ENCODE measurements around the gene KLHDC7B. TPM values are rescaled to one million over a fixed set of nuclear protein-coding genes. Genes with fewer than 3 reads are reported as not detected.
A peak's percentile ranks its signal among the peaks of the same experiment; 100 is the strongest.

KLHDC7B gene
- under 1 TPM in 1 of 2 donors, not detected in 1; 0.15 TPM for total RNA-seq
- long read RNA-seq: 0 reads

DNA sequence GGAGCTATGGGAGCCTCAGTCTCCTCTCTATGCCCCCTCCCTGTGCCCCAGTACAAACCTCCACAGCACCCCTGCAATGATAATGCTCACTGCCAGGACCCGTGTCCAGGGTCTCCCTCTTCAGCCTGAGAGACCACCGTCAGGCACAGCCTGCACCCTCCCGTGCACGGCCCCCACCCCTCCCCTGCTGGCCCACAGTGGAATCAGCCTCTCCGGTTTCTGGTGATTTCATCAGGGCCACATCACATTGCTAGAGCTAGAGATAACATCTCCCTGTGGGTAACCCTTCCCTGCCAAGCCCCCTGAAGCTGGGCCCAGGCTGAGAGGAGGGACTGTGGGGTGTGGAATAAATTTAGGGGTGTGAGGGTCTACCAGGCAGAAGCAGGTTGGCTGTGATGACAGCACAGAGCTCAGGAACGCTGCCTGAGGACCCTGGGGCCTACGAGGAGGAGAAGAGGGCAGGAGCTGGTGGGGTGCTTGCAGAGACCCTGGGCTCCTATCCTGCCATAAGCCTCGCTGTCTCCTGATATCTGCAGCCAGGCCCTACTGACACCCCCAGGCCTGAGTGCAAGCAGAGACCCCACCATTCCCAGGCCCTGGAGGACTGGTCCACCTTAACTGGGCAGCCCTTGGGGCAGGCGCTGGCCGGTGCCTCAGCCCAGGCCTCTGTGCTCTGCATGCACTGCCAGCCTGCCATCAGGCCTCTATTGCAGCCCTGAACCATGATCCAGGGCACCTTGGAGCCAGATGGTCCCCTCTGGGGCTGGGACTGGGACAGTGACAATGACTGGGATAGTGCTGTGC, at the start of gene KLHDC7B:
KLHDC7B (plus strand) TSS at position 378 of the 804 bp plus-strand sequence; CDS start at position 723, 345 bp downstream.
- intact Hi-C loops (cut with DNase I): loop anchor here in 1 of 2 donors (10.0 kb wide), 1 partner anchor 69 kb away; no protein-coding TSS in a partner anchor
- DNase-seq (no peak), ATAC-seq (no peak)

DNA sequence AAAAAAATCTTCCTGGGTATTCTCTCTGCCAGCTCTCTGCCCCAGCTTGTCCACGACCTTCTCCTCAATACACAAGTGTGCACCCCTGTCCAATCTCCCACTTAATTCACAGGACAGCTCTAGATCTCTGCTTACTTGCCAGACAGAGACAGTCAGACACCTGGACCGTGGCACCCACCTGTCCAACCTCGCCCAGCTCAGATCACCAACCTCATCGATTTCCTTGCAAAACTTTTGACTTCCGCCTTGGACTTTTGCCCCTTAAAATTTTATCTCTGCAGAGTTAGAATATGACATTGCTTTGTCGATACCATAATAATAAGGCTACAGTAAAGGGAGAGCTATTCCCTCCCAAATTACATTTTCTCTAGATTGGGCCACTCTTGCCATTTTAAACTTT, 48.6 kb upstream of the KLHDC7B start:
- intact Hi-C loops (cut with DNase I): no loop called here
- ATAC-seq: no peak
- DNase-seq: no peak

DNA sequence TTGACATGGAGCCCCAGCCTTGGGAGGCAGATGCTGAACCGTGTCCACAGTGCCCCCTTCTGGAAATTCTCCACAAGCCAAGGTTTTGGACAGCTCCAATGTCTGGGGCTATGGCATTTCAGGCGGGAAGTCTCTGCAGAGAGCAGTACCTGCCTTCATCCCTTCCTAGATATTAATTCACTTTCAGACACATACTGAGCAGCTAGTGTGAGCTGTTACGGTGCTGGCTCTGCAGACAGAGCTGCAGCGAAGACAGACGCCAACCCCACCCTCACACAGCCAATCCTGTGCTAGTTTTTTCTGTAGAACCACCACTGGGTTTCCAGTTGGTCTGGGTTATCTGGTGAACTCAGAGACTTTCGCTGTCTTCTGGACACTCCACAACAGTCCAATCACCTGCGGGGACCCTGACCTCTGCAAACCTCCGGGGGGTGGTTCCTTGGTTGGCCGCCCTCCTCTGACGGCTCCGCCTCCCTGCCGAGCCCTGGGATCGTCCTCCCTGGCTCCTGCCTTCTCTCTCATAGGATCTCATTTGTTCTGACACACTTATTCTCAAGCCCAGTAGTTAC, 47.3 kb upstream of the KLHDC7B start:
- DNase-seq (peak; percentile 63), ATAC-seq (peak; percentile 72 to 85)
- intact Hi-C loops (cut with DNase I): no loop called here

DNA sequence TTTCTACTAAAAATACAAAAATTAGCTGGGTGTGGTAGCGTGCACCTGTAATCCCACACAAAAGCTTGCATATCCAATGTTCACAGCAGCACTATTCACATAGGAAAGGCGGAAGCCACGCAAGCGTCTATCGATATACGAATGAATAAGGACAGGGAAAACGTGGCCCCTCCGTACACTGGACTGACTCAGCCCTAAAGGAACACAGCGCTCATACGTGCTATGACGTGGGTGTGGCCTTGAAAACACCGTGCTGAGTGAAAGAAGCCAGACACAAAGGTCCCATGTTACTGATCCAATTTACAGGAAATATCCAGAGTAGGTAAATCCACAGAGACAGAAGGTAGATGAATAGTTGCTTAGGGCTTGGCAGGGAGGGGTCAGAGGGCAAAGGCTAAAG, 45.2 kb upstream of the KLHDC7B start:
- intact Hi-C loops (cut with DNase I): loop anchor here in 1 of 2 donors (10.0 kb wide), 1 partner anchor 256 kb away; the partner anchor contains the start of gene TUBGCP6
- DNase-seq (no peak), ATAC-seq (no peak)

DNA sequence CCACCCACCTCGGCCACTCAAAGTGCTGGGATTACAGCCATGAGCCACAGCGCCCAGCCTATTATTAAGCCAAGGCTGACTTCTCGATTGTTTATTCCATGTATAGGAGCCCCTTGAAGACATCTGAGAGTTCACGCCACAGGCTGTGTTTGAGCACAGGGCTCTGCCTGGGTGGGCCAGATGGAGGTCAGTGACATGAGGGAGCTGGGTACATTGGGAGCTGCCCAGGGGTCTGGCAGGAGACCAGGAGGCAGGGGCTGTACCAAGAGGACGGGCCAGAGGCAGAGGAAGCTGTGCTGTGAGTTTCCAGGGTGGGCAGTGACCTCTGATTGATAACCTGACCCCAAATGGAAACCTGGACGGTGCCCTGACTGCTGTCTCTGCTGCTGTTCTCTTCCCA, 43.6 kb upstream of the KLHDC7B start:
- intact Hi-C loops (cut with DNase I): loop anchor here in 1 of 2 donors (10.0 kb wide), 1 partner anchor 257 kb away; the partner anchor contains the start of gene TUBGCP6
- ATAC-seq (no peak), DNase-seq (no peak)

DNA sequence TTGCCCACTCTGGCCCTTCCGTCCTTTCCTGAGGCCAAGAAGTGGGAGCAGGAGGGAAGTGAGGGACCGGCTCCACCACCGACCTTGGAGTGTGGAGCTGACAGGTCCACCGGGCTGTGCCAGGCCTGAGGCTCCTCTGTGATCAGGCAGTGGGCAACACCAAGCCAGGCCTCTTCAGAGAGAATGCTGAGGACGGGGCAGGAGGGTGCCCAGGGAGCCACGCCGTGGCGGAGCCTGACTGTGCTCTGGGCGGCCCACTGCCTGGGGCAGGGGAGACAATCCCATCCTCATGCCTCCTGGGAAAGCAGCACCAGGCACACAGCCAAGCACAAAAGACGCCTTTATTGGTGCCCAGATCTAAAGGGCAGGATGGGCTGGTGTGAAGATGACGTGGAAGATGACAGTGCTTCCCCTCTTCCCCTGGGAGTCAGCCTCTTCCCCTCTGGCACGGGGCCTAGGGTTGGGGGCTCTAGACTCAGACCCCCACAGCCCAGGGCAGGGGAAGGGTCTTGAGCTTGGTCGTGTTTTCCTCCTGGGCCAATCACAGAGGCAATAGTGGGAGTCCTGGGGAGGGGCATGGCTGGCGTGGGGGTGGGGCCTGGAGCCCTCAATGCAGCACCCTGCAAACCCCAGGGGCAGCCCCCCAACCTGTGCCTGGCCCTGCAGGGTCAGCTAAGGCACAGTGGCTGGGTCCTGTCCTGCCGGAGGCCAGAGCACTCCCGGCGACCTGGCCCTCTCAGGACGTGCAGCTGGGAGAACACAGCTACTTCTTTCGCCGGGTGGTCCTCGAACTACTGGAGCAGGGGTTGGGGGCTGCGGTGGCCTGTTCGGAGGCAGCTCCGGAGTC, 42.8 kb upstream of the KLHDC7B start:
- no peak for DNase-seq
- ATAC-seq: no peak
- intact Hi-C loops (cut with DNase I): loop anchor here in 1 of 2 donors (10.0 kb wide), 1 partner anchor 258 kb away; the partner anchor contains the start of gene TUBGCP6

DNA sequence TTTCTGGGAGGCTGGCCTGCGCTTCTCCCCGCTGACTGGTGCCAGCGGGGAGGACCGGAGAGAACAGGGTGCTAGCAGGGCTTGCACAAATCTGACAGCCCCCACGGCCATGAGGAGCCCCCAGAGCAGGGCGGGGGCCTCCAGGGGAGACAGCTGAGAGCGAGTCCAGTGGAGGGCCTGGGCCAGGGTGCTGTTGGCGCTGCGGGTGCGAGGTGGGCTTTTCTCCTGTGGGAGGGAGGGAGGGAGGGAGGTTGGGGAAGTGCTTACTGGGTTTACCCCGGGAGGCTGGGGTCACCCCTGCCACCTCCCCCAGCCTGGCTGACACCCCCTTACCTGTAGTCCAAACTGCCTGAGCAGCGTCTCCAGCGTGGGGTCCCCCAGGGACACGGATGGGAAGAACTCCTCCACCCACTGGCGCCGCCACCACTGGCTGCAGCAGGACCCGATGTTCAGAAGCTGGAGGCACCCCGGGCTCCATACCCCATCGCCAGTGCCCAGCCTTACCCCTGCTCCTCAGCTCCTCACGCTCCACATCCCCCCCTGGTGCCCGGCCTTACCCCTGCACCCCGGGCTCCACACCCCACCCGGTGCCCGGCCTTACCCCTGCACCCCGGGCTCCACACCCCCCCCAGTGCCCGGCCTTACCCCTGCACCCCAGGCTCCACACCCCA, 42.1 kb upstream of the KLHDC7B start:
- no peak for ATAC-seq
- no peak for DNase-seq
- intact Hi-C loops (cut with DNase I): loop anchor here in 1 of 2 donors (10.0 kb wide), 1 partner anchor 259 kb away; the partner anchor contains the start of gene TUBGCP6

DNA sequence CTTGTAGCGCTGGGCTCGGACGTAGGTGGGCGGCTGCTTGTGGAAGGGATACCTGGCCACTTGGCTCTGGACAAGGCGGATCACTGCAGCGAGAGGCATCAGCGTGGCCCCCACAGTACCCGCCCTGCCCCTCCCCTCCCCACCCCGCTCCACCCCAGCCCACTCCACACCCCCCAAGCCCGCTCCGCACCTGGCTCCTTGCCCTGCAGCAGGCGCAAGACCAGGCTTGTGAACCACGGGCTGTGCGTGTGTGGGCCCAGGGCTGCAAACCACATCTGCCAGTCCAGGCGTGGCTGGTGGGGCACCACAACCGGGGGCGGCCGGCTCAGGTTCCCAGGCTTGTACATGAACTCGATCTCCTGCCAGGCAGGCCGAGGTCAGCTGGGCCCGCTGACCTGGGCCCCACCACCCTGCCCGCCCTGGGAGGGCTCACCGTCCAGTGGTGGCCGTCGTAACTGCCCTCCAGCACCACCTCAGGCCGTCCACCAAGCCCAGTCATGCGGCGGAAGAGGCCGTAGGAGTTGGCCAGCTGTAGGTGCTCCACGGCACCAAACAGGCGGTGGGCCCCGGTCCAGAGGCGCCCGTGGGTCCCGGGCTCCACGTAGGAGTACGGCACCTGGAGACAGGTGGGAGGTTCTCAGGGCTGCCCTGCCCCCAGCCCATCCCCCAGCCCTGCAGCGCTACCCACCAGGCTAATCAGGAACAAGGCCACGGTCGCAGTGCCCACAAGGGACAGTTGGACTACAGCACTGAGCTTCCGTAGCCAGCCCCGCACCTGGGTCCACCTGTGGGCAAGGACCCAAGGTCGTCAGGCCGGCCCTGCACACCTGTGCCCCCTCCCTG, 41.1 kb upstream of the KLHDC7B start:
- no peak for DNase-seq
- no peak for ATAC-seq
- intact Hi-C loops (cut with DNase I): loop anchor here in 1 of 2 donors (10.0 kb wide), 1 partner anchor 260 kb away; the partner anchor contains the start of gene TUBGCP6

DNA sequence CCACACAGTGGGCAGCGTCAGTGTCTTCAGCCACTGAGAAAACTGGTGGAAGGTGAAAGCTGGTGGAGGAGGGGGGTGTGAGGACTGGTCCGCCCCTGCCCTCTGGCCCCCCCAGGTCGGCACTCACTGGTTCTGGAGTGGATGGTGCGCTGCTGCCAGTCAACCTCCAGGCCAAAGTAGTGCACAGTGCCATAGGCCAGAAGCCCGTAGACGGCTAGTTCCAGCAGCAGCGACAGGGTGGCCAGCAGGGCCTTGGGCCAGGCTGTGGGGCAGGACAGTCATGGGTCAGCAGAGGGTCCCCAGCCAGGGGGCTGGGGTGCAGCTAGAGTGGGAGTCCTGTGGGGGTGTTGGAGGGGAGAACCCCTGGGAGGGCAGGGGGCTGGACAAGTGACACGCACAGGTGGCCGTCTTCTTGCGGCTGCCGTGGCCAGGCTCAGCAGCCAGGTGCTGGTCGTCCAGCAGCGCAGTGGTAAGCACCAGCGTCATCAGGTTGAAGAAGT, 40.4 kb upstream of the KLHDC7B start:
- no peak for DNase-seq
- ATAC-seq: no peak
- intact Hi-C loops (cut with DNase I): loop anchor here in 1 of 2 donors (10.0 kb wide), 1 partner anchor 261 kb away; the partner anchor contains the start of gene TUBGCP6

DNA sequence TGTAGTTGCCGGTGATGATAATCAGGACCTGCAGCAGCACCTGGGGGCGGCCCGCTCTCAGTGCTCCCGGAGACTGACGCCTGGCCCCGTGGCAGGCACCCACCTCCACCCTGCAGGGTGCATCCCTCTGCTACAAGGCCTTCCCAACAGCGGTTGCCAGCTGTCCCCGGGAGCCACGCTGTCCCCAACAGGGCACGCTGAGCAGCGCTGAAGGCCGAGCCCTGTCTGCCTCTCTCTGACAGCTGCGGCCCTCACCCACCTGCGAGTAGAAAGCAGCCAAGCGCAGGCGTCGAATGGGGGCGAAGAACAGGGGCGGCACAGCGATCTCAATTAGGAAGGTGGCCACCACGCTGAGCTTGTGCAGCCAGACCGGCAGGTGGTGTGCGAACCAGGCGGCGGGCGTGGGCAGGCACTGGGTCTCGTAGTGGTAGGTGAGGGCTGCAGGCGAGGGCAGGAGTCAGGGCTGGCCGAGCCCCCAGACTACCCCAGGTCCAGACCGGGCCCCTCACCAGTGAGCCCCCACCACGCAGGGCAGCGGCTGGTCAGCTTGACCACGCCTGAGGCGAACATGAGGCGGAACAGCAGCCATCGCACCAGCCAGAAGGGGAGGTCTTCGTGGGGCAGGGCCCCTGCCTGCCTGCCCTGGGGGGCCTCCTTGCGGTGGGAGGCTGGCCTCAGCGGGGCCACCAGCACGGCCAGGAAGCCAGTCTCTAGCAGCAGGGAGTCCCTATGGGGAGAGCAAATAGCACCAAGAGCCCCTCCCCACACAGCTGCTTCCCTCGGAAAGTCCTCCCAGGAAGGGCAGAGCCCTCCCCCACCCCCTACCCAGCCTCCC, 39.7 kb upstream of the KLHDC7B start:
- ATAC-seq: no peak
- no peak for DNase-seq
- intact Hi-C loops (cut with DNase I): loop anchor here in 1 of 2 donors (10.0 kb wide), 1 partner anchor 261 kb away; the partner anchor contains the start of gene TUBGCP6

DNA sequence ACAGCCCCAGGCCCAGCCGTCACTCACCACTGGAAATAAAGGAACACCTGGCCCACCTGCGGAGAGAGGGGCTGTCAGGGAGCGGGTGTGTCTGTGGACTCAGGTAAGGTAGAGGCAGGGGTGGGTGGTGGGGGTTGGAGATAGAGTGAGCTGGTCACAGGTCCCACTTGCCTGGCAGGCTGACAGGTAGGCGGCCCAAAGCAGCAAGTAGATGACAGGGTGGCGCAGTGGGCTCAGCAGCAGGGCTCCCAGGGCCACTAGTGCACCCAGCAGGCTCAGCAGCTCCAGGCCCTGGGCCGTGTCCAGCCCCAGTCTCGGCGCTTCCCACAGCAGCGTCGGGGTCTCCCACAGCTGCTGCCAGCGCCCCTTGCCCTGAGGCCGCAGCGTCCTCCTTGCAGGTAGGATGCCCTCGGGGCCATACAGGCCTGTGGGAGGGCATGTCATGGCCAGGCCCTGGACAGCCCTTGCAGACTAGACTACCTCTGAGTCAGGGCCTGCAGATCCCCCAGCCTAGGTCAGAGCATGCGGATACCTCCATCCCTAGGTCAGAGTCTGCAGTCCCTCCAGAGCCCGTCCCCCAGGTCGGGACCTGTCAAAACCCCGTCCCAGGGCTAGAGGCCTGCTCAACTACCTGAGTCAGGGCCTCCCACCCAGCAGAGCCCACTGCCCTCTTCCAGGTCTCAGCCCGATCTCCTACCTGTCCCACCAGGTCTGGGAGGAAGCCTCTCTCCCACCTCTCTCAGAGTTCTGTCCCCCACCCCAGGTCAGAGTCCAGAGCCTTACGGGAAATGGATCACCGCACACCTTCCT, 38.9 kb upstream of the KLHDC7B start:
- no peak for DNase-seq
- ATAC-seq: peak in 1 of 2 donors; percentile 12
- intact Hi-C loops (cut with DNase I): loop anchor here in 1 of 2 donors (10.0 kb wide), 1 partner anchor 262 kb away; the partner anchor contains the start of gene TUBGCP6

DNA sequence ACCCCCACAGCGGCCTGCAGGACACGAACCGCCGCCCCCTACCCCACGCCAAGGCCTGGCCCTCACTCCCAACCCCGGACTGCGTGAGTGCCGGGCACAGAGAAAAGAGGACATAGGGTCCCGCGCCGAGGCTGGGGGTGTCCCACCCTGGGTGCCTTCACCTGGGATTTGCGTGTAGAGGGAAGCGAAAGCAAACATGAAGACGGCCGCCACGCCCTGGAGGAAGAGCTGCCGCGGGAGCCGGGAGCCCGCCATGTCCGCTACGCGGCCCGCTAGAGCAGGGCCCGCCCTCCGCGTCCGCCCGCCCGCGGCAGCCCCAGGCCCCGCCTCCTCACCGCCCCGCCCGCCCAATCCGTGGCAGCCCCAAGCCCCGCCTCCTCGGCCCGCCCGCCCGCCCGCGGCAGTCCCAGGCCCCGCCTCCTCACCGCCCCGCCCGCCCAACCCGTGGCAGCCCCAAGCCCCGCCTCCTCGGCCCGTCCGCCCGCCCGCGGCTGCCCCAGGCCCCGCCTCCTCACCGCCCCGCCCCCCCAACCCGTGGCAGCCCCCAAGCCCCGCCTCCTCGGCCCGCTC, 38.2 kb upstream of the KLHDC7B start, which contains the start of gene LMF2:
LMF2 (minus strand) TSS at position 282 of the 570 bp plus-strand sequence; CDS start at position 255, 27 bp downstream.
- peak; percentile 84 to 88 for ATAC-seq
- DNase-seq: peak; percentile 91

DNA sequence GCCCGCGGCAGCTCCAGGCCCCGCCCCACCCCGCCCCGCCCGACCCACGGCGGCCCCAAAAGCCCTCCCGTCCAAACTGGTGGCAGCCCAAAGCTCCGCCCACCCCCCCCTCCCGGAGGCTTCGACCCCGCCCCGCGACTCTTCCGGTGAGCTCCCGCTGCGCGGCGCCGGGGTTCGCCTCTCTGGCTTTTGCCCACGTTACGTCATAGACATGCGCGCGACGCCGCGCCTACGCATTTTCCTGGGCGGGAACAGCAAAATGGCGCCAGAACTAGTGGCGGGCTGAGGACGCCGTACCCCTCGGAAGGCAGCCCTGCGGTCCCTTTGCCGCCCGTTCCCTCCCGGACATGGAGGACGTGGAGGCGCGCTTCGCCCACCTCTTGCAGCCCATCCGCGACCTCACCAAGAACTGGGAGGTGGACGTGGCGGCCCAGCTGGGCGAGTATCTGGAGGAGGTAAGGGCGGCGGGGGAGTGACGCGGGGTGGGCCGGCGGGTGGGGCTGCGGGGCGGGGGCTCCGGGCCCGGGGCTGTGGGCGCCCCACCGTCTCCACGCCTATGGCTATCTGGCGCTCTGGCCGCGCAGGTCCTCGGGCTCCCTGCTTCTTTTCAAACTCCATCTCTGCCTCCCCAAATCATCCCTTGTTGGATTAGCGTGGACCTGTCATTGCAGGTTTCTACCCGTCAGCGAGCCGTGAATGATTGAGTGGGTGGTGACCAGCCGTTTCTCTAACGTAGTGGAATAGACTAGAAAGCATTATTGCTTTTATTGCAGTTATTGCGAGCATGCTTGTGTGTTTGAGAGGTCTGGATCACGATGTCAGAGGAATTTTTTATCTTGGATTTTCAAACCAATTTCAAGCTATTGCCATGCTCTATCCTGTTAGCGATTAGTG, 37.5 kb upstream of the KLHDC7B start, which contains the start of gene NCAPH2:
NCAPH2 (plus strand) TSS at position 234 of the 894 bp plus-strand sequence; CDS start at position 348, 114 bp downstream.
- intact Hi-C loops (cut with DNase I): loop anchor here in 1 of 2 donors (10.0 kb wide), 1 partner anchor 263 kb away; the partner anchor contains the start of gene TUBGCP6
- DNase-seq: peak; percentile 96
- peak; percentile 80 to 85 for ATAC-seq

More for the DNA sequence above, 38.2 kb upstream of the KLHDC7B start, which contains the start of gene LMF2:
- intact Hi-C loops (cut with DNase I): loop anchor here in 1 of 2 donors (10.0 kb wide), 1 partner anchor 263 kb away; the partner anchor contains the start of gene TUBGCP6

DNA sequence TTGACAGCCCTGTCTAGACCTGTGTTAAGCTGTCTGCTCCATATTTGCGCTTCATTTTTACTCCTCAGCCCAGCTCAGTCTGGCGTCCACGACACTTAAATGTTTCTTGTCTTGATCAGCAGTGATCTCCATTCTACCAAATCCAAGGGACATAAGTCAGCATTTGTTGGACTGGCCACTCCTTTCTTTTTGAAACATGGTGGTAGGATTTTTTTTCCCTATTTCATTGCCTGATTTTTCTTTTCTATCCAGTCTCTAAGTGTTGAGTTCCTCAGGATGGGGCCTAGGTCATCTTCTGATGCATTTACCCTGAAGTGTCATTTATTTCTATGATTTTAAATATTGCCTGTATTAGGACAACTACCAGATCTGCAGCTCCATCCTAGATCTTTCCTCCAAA, 36.8 kb upstream of the KLHDC7B start:
- DNase-seq: no peak
- intact Hi-C loops (cut with DNase I): loop anchor here in 1 of 2 donors (10.0 kb wide), 1 partner anchor 264 kb away; the partner anchor contains the start of gene TUBGCP6
- ATAC-seq: no peak

Measured in left cardiac atrium (tissue), 4 donors.